ENCODE data around the gene TMEM42.

GRCh38 chr3:44886561-44886960, 24.8 kb downstream of the TMEM42 start:
- TF ChIP-seq CTCF (IDR thresholded peaks at IDR 0.05): no peak
- TF ChIP-seq EZH2 (IDR thresholded peaks at IDR 0.05): no peak
- no peak for TF ChIP-seq EZH2phosphoT487 (IDR thresholded peaks at IDR 0.05)
